ENCODE measurements around the gene PPP1R13B.

The PPP1R13B gene

DNA sequence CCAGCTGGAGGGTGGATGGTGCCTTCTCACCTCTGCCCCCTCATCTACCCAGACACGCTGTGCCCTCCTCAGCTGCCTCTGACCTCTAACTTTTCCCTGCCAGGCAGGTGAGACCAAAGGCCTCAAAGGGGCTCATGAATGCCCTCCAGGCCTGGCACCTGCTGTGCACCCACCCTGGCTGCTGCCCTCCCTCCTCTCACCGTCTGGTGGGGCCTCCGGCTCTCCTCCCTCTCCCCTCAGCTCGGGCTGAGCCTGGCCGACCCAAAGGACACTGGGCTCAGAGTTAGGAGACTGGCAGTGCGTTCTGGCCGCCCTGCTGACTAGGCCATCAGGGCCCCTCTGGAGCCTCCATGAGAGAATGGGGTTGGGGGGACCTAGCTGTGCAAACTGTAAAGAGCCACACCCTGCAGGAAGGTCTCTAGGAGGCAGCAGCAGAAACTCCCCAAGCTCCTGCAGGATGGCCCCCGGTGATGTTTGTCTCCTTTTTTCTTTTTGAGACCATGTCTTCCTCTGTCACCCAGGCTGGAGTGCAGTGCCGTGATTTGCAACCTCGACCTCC, 40.3 kb upstream of the PPP1R13B start:
- H3K4me2 ChIP-seq (ENCODE audit: low read length): no peak overlapping the region
- no peaks in the 10 kb centered on the region for H3K9me3 ChIP-seq (ENCODE audit: low read length)
- H3K4me1 ChIP-seq (ENCODE audit: insufficient read depth, low read length, severe bottlenecking): peaks cover 5% of the 10 kb centered on the region
- no peaks in the 10 kb centered on the region for H3K36me3 ChIP-seq (ENCODE audit: insufficient read depth, low read length)
- no peaks in the 10 kb centered on the region for H3K9me2 ChIP-seq (ENCODE audit: low read depth, low read length)
- H2AFZ ChIP-seq (ENCODE audit: low read length): no peak overlapping the region
- H3K79me2 ChIP-seq (ENCODE audit: insufficient read depth, low read length): no peaks in the 10 kb centered on the region
- H3K27ac ChIP-seq (ENCODE audit: low read depth, low read length, poor library complexity, severe bottlenecking): no peak overlapping the region
- TF ChIP-seq, protein P1, sequence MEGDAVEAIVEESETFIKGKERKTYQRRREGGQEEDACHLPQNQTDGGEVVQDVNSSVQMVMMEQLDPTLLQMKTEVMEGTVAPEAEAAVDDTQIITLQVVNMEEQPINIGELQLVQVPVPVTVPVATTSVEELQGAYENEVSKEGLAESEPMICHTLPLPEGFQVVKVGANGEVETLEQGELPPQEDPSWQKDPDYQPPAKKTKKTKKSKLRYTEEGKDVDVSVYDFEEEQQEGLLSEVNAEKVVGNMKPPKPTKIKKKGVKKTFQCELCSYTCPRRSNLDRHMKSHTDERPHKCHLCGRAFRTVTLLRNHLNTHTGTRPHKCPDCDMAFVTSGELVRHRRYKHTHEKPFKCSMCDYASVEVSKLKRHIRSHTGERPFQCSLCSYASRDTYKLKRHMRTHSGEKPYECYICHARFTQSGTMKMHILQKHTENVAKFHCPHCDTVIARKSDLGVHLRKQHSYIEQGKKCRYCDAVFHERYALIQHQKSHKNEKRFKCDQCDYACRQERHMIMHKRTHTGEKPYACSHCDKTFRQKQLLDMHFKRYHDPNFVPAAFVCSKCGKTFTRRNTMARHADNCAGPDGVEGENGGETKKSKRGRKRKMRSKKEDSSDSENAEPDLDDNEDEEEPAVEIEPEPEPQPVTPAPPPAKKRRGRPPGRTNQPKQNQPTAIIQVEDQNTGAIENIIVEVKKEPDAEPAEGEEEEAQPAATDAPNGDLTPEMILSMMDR (IDR thresholded peaks at IDR 0.05; ENCODE audit: low read length): no peak
- no peak for TF ChIP-seq EZH2 (IDR thresholded peaks at IDR 0.05; ENCODE audit: borderline replicate concordance, low read length)
- peaks cover 8% of the 10 kb centered on the region; the same call in 1 of the 2 replicates for H3K27me3 ChIP-seq (ENCODE audit: insufficient read depth, low read length)
- no peak overlapping the region for H3K9ac ChIP-seq (ENCODE audit: low read length)
- no peak overlapping the region for H3K4me3 ChIP-seq (ENCODE audit: low read depth, low read length, poor library complexity, severe bottlenecking)
- H3F3A ChIP-seq (ENCODE audit: insufficient read depth, low read length): no peaks in the 10 kb centered on the region
- H4K20me1 ChIP-seq (ENCODE audit: insufficient read depth, low read length): no peaks in the 10 kb centered on the region

DNA sequence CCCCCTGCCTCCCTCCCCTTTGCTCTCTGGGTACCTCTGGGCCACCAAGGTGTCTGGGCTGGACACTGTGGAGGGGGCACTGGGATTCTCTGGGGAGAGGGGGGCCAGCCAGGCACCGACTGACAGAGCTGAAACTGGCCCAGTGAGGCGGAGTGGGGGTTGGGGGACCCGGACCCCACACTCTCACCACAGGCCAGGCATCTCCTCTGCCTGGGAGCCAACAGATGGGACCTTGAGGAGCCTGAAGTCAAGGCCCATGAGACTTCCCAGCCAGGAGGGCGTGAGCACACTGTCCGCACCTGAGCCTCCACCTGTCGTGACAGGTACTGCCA, 39.8 kb upstream of the PPP1R13B start:
- Histone ChIP-seq H3K9me2 (ENCODE audit: low read depth, low read length) (no peaks in the 10 kb centered on the region), H3K4me1 (ENCODE audit: insufficient read depth, low read length, severe bottlenecking) (peaks cover 5% of the 10 kb centered on the region)

DNA sequence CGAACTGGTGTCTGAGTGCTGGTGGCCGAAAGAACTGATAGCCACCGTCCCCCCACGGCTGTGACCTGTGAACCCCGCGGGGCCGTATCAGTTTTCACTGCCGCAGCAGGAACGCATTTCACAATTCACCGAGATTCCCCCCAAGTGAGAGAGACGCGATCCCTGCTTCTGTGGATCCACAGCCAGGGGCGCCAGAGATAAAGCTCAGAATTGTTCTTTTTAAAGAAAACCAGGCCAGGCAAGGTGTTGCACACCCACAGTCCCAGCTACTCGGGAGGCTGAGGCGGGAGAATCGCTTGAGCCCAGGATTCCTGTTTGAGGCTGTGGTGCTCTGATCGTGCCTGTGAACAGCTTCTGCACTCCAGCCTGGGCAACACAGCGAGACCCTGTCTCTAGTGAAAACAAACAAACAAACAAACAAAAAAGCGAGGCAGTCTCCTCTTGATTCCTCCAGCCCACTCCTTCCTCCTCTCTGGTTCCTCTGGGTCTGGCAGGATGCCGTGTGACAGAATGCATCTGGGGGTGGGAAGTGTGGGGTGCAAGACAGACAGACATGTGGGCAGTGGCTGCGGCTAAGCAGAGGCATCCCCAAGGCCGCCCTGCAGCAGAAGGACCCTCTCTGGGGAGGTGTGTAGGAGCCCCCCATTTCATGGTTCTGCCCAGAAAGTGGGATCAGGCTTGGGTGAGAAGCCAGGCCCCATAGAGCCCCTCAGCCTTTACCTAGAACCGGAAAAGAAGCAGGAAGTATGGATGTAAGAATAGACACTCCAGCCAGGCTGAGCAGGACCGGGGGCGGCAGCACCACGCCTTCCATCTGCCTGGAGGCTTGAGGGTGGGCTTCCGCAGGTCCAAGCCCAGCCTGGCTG, 39.2 kb upstream of the PPP1R13B start:
- H3K9ac ChIP-seq (ENCODE audit: low read length): no peak overlapping the region
- H3K27me3 ChIP-seq (ENCODE audit: insufficient read depth, low read length): peaks cover 8% of the 10 kb centered on the region; the same call in 1 of the 2 replicates
- H4K20me1 ChIP-seq (ENCODE audit: insufficient read depth, low read length): no peaks in the 10 kb centered on the region
- H3K36me3 ChIP-seq (ENCODE audit: insufficient read depth, low read length): no peaks in the 10 kb centered on the region
- H3K27ac ChIP-seq (ENCODE audit: low read depth, low read length, poor library complexity, severe bottlenecking): no peak overlapping the region
- TF ChIP-seq EZH2 (IDR thresholded peaks at IDR 0.05; ENCODE audit: borderline replicate concordance, low read length): no peak
- TF ChIP-seq, protein P1 (IDR thresholded peaks at IDR 0.05; ENCODE audit: low read length): no peak
- H3F3A ChIP-seq (ENCODE audit: insufficient read depth, low read length): no peaks in the 10 kb centered on the region
- H3K4me1 ChIP-seq (ENCODE audit: insufficient read depth, low read length, severe bottlenecking): peaks cover 5% of the 10 kb centered on the region
- no peak overlapping the region for H3K4me3 ChIP-seq (ENCODE audit: low read depth, low read length, poor library complexity, severe bottlenecking)
- H2AFZ ChIP-seq (ENCODE audit: low read length): no peak overlapping the region
- H3K79me2 ChIP-seq (ENCODE audit: insufficient read depth, low read length): no peaks in the 10 kb centered on the region
- H3K4me2 ChIP-seq (ENCODE audit: low read length): no peak overlapping the region
- no peaks in the 10 kb centered on the region for H3K9me2 ChIP-seq (ENCODE audit: low read depth, low read length)
- no peaks in the 10 kb centered on the region for H3K9me3 ChIP-seq (ENCODE audit: low read length)

More for the DNA sequence above, 39.8 kb upstream of the PPP1R13B start:
- H3K4me3 ChIP-seq (ENCODE audit: low read depth, low read length, poor library complexity, severe bottlenecking): no peak overlapping the region
- no peaks in the 10 kb centered on the region for H4K20me1 ChIP-seq (ENCODE audit: insufficient read depth, low read length)
- H3K27ac ChIP-seq (ENCODE audit: low read depth, low read length, poor library complexity, severe bottlenecking): no peak overlapping the region
- H3K36me3 ChIP-seq (ENCODE audit: insufficient read depth, low read length): no peaks in the 10 kb centered on the region
- peaks cover 8% of the 10 kb centered on the region; the same call in 1 of the 2 replicates for H3K27me3 ChIP-seq (ENCODE audit: insufficient read depth, low read length)
- TF ChIP-seq EZH2 (IDR thresholded peaks at IDR 0.05; ENCODE audit: borderline replicate concordance, low read length): no peak
- TF ChIP-seq, protein P1 (IDR thresholded peaks at IDR 0.05; ENCODE audit: low read length): no peak
- no peak overlapping the region for H3K4me2 ChIP-seq (ENCODE audit: low read length)
- no peaks in the 10 kb centered on the region for H3K9me3 ChIP-seq (ENCODE audit: low read length)
- no peaks in the 10 kb centered on the region for H3K79me2 ChIP-seq (ENCODE audit: insufficient read depth, low read length)
- H3K9ac ChIP-seq (ENCODE audit: low read length): no peak overlapping the region
- no peak overlapping the region for H2AFZ ChIP-seq (ENCODE audit: low read length)
- H3F3A ChIP-seq (ENCODE audit: insufficient read depth, low read length): no peaks in the 10 kb centered on the region
